DMS114 treated with DMSO at 0.1 percent for 48 hours (cell line): ENCODE results near the gene MSH3.
"Not testable (repeated sequence)": the region's sequence is repeated elsewhere in the genome, so short reads cannot be mapped to it uniquely, and the experiment has no call there.

Source experiments
- DNase-seq: peaks from one replicate; lab custom pipeline; 2025; ENCODE audit not compliant: unreplicated experiment; lab: John Stamatoyannopoulos, UW

MSH3 gene

DNA sequence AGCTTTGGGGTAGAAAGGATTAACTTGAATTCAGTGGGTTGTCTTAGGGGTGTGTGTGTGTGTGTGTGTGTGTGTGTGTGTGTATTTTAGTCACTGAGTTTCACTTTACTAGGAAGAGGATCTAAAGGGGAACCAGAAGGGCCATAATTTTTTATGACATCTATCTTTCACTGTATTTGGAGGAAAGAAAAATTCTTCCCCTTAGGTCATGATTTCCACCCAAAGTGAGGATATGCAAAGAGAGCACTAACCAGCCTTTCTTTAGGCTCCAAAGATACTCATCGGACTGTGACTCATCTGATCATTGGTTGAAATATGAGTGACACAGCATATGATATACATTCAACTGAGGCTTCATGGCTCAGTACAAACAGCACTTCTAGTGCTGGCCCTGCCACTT is 230.5 kb downstream of the MSH3 start:
- DNase-seq: no peak

- DNase-seq: no peak
These were observed 231.0 kb downstream of the MSH3 start for GRCh38 chr5:80885396-80886000.

DNA sequence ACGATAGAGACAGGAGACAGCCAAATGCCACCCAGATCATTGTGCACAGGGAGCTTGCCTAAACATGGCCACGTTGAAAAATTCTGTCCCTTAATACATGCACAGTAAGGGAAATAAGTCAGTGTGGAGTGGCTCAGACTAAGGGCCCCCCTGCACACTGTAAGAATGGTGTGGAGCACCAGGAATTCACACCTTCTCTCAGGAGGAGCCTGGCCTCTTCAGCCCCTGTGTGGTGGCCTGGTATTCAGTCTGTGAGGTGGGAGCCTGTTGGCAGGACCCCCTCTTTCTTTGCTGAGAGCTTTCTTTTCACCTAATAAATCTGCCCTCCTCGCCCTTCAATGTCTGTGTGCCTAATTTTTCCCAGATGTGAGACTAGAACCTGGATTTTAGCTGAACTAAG is 239.6 kb downstream of the MSH3 start:
- DNase-seq: no peak

GRCh38 chr5:80895523-80895922 is 241.1 kb downstream of the MSH3 start:
- no peak for DNase-seq

DNA sequence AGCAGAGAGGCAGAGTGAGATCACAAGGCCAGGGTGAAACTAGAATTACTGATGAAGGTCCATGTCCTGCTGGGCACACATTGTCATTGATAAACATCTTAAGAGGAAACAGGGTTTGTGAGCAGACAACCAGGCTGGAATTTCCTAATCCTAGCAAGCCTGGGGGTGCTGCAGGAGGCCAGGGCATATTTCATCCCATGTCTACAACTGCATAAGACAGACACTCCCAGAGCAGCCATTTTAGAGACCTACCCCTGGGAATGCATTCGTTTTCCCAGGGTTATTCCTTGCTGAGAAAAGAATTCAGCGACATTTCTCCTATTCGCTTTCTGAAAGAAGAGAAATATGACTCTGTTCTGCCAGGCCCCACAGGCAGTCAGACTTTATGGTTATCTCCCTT is 248.2 kb downstream of the MSH3 start:
- not testable (repeated sequence) for DNase-seq

GRCh38 chr5:80904533-80905187 is 250.2 kb downstream of the MSH3 start:
- no peak for DNase-seq

DNA sequence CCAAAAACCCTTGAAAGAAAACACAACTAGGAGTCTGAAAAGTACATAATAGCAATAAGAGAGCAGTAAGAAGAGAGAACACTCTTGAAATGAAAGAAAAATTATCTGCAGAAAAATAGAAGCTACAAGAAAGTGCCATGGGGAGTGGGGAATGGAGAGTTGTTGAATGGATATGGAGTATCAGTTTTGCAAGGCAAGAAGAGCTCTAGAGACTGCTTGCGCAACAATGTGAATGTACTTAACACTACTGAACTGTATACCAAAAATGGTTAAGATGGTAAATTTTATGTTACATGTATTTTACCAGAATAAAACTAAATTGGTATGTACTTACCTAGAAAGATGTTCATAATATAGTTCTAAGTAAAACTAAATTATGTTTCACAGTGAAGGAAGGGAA is 251.0 kb downstream of the MSH3 start:
- DNase-seq: no peak

DNA sequence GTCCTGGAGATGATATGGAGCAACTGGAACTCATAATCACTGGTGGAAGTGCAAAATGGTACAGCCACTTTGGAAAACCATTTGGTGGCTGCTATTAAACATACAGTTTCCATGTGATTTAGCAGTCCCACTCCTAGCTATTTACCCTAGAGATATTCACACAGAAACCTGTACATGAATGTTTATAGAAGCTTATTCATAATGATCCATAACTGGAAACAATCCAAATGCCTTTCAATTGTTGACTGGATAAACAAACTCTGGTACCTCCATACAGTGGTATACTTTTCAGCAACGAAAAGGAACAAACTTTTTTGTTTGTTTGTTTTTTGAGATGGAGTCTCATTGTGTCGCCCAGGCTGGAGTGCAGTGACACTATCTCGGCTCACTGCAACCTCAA is 258.0 kb downstream of the MSH3 start:
- no peak for DNase-seq

DNA sequence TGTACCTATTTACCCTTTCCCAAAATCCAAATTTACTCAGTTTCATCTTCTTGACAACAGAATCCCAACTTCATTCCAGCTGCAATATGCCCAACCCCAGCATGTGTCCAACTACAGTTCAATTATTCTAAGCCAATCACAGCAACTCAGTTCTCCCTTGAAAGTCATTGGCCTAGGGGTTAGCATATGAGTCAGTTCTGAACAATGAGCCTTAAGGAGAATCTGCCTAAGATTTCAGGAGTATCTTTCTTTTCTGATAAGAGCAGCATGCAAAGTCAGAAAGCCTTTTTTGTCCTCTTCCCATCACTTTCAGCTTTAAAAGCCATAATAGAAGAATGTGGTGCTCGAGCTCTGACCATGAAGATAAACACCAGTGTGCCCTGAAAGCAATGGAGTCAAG is 261.3 kb downstream of the MSH3 start:
- DNase-seq: no peak

- no peak for DNase-seq
These were observed 262.2 kb downstream of the MSH3 start for GRCh38 chr5:80916676-80917075.

DNA sequence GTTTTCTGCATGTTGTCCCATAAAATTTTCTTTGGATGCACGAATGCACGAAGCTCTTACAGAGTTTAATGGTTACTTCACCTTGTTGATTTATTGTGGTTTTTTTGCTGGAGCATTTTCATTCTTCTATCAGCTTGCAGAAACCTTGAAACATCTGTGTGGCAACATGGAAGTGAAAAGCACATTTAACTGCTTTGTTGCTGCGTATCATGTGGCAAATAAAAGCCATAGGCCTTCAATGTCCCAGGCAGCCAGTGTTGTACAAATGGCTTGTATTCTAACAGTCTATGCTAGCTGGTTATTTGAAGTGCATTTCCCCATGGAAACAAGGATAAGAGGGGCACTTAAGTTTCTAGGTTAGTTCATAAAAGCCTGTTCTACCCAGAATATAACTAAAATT is 263.2 kb downstream of the MSH3 start:
- no peak for DNase-seq

DNA sequence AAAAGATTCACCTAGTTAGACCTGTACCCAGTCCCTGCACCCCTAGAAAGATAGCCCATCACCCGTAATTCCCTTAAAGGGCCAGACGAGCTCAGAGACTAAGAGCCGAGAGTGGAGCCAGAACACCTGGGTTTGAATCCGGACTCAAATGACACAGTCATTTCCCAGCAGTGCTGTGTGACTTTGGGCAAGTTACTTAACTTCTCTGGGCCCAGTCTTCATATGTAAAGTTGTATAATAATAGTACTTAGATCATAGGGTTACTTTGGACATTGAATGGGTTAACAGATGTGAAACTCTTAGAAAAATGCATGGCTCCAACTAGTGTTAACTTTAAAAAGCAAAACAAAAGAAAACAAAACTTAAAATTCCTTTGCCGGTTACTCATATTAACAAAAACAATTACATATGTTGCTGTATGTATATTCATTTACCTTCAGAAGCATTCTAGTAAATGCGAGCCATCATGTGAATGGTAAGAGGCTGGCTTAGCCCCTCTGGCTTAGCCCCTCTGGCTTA is 265.3 kb downstream of the MSH3 start:
- DNase-seq: no peak

- DNase-seq: no peak
These were observed 265.9 kb downstream of the MSH3 start for GRCh38 chr5:80920333-80920732.

DNA sequence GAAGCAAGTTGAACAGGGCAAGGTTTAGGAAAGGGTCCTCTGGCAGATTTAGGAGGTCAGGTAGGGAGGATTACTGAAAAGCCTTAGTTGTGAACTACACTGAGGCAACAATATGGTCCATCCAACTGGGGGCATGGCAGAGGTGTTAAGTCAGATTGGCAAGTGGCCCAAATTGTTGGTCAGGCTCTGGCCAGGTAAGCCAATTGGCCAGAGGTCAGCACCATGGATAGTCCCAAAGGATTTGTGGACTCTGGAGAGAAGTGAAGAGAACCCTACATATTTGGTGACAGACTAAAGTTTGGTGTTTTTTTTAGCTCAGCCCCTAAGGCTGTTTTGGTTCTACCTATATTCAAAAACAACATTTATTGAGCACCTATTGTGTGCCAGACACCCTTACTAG is 266.6 kb downstream of the MSH3 start:
- DNase-seq: no peak

DNA sequence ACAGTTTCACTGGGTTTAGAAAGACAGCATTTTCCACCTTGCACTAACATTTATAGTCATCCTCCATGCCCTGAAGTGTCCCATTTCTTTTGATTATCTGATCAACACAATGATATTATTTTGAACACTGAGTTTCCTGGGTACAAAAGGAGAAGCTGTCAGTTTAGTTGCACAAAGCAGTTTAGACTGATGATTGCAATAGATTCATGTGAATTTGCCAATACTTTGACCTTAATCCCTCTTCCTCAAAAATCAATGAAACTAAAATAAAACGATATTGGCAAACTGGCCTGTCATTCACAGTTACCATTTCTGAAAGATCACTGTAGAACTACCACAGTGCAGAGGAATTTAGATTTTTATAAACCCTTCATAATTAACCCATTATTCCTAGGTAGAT is 271.5 kb downstream of the MSH3 start:
- DNase-seq: no peak
